RWPE2 (cell line): ENCODE measurements around the gene ATP5PD.

Source experiments
- ATAC-seq: fragments of 200-7000 bp; cut with Tn5 transposase; 3 replicates; pipeline ENCODE4 v1.9.1; 2021; ENCODE audit warnings: low read depth
- DNase-seq: peaks from one replicate; pipeline ENCODE4 v3.0.0-alpha.2; 2020; ENCODE audit warnings: low spot score
- H3K27ac ChIP-seq: fragments of 450-650 bp; 2 replicates; pipeline ENCODE4 v1.5.1; 2017; ENCODE audit warnings: mild to moderate bottlenecking; ENCODE audit not compliant: poor library complexity, severe bottlenecking
- H3K27me3 ChIP-seq: fragments of 250-450 bp; sonication (Bioruptor Pico); 2 replicates; pipeline ENCODE4 v1.5.1; 2021; ENCODE audit warnings: mild to moderate bottlenecking, moderate library complexity; ENCODE audit not compliant: insufficient read depth, poor library complexity, severe bottlenecking
- H3K36me3 ChIP-seq: fragments of 250-450 bp; sonication (Bioruptor Pico); 2 replicates; pipeline ENCODE4 v1.5.1; 2020; ENCODE audit warnings: low read depth, mild to moderate bottlenecking, moderate library complexity
- H3K4me1 ChIP-seq: fragments of 250-450 bp; sonication (Bioruptor Pico); 2 replicates; pipeline ENCODE4 v1.5.1; 2021; ENCODE audit warnings: mild to moderate bottlenecking, moderate library complexity; ENCODE audit not compliant: insufficient read depth, poor library complexity, severe bottlenecking
- H3K4me3 ChIP-seq: fragments of 250-450 bp; sonication (Bioruptor Pico); 2 replicates; pipeline ENCODE4 v1.5.1; 2021; ENCODE audit warnings: mild to moderate bottlenecking, moderate library complexity; ENCODE audit not compliant: severe bottlenecking
- H3K9me3 ChIP-seq: fragments of 250-450 bp; sonication (Bioruptor Pico); 2 replicates; pipeline ENCODE4 v1.5.1; 2021; ENCODE audit warnings: mild to moderate bottlenecking, moderate library complexity; ENCODE audit not compliant: severe bottlenecking
- TF ChIP-seq, protein P1 (sequence below): fragments of 450-650 bp; IDR thresholded peaks from one replicate; pipeline ENCODE4 v1.5.1; 2017; ENCODE audit warnings: mild to moderate bottlenecking, moderate library complexity; ENCODE audit not compliant: poor library complexity, severe bottlenecking

ATP5PD gene

GRCh38 chr17:75081611-75082540 lies 35.1 kb upstream of the ATP5PD start:
- Histone ChIP-seq H3K27ac (no peak overlapping the region), H3K27me3 (no peaks in the 10 kb centered on the region), H3K9me3 (no peaks in the 10 kb centered on the region), H3K4me3 (no peak overlapping the region), H3K4me1 (peaks cover 27% of the 10 kb centered on the region), H3K36me3 (no peaks in the 10 kb centered on the region)
- ATAC-seq, result no peak
- TF ChIP-seq, protein P1, sequence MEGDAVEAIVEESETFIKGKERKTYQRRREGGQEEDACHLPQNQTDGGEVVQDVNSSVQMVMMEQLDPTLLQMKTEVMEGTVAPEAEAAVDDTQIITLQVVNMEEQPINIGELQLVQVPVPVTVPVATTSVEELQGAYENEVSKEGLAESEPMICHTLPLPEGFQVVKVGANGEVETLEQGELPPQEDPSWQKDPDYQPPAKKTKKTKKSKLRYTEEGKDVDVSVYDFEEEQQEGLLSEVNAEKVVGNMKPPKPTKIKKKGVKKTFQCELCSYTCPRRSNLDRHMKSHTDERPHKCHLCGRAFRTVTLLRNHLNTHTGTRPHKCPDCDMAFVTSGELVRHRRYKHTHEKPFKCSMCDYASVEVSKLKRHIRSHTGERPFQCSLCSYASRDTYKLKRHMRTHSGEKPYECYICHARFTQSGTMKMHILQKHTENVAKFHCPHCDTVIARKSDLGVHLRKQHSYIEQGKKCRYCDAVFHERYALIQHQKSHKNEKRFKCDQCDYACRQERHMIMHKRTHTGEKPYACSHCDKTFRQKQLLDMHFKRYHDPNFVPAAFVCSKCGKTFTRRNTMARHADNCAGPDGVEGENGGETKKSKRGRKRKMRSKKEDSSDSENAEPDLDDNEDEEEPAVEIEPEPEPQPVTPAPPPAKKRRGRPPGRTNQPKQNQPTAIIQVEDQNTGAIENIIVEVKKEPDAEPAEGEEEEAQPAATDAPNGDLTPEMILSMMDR, result no peak
- no peak for DNase-seq

DNA sequence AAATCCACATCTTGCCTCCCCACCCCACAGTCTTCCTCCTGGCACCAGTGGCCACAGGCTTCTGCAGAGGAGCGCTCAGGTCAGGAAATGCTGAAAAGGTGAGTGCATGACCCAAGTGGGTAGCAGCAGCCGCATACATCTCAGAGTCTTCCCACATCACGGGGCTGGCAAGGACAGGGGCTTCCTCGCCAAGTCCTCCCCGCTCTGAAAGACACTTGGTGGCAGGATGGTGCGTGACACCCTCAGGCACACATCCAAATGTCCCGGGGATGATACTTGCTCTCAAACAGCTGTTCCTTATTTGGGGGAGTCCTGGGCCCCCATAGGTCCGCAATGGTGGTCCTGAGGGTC lies 32.2 kb upstream of the ATP5PD start:
- Histone ChIP-seq H3K27me3 (no peaks in the 10 kb centered on the region), H3K4me1 (peaks cover 17% of the 10 kb centered on the region), H3K27ac (peak overlapping the region; percentile 38), H3K36me3 (no peaks in the 10 kb centered on the region), H3K9me3 (no peaks in the 10 kb centered on the region), H3K4me3 (no peak overlapping the region)
- no peak for DNase-seq
- TF ChIP-seq, protein P1, result no peak
- ATAC-seq, result peak; percentile 15; the same call in 1 of the 3 replicates

- Histone ChIP-seq H3K4me3 (no peak overlapping the region), H3K36me3 (no peaks in the 10 kb centered on the region), H3K4me1 (peaks cover 14% of the 10 kb centered on the region), H3K27ac (peak overlapping the region; percentile 38), H3K9me3 (no peaks in the 10 kb centered on the region), H3K27me3 (no peaks in the 10 kb centered on the region)
- DNase-seq (no peak), ATAC-seq (peak; percentile 80)
- TF ChIP-seq, protein P1, result no peak
Measured at GRCh38 chr17:75078284-75079022, 31.7 kb upstream of the ATP5PD start.

- Histone ChIP-seq H3K36me3 (no peaks in the 10 kb centered on the region), H3K9me3 (no peaks in the 10 kb centered on the region), H3K4me3 (no peak overlapping the region), H3K27ac (peak overlapping the region; percentile 38), H3K27me3 (no peaks in the 10 kb centered on the region), H3K4me1 (peaks cover 14% of the 10 kb centered on the region)
- ATAC-seq, result no peak
- TF ChIP-seq, protein P1, result no peak
- no peak for DNase-seq
Measured at GRCh38 chr17:75077496-75078283, 30.9 kb upstream of the ATP5PD start.
